SK-N-MC (cell line): Measurements from ENCODE around the gene PSMG1.

ENCODE experiments used
- DNase-seq: peaks from one replicate; pipeline ENCODE4 v3.0.0-alpha.2; 2011; ENCODE audit warnings: low read depth, low spot score
- H3K27ac ChIP-seq: fragments of 200-600 bp; sonication (generic); 2 replicates; pipeline ENCODE4 v1.5.1; 2016; ENCODE audit warnings: mixed run types
- H3K36me3 ChIP-seq: fragments of 200-600 bp; sonication (generic); 2 replicates; pipeline ENCODE4 v1.6.1; 2017; ENCODE audit warnings: antibody characterized with exemption, low read length, mixed read lengths; ENCODE audit not compliant: insufficient read depth
- H3K4me3 ChIP-seq: fragments of 200-600 bp; sonication (generic); 2 replicates; pipeline ENCODE4 v1.5.1; 2016
- H3K9ac ChIP-seq: fragments of 200-600 bp; sonication (generic); 2 replicates; pipeline ENCODE4 v1.8.0; 2017; ENCODE audit warnings: mixed run types, mixed read lengths; ENCODE audit not compliant: insufficient read length
- H3K9me3 ChIP-seq: fragments of 200-600 bp; sonication (generic); 2 replicates; pipeline ENCODE4 v1.6.1; 2017; ENCODE audit warnings: low read depth, mild to moderate bottlenecking, antibody characterized with exemption, low read length, moderate library complexity, mixed read lengths
- EZH2 ChIP-seq: fragments of 200-600 bp; sonication (generic); IDR thresholded peaks from one replicate; pipeline ENCODE4 v1.6.1; 2017; ENCODE audit warnings: antibody characterized with exemption
- FOXP2 ChIP-seq: optimal IDR thresholded peaks from 2 replicates; pipeline ENCODE3; 2011; ENCODE audit warnings: mild to moderate bottlenecking, moderate library complexity; ENCODE audit not compliant: insufficient read depth; ENCODE audit errors: extremely low read length, control extremely low read depth
- POLR2AphosphoS5 ChIP-seq: IDR thresholded peaks from 2 replicates; pipeline ENCODE4 v1.6.1; 2012; ENCODE audit warnings: mild to moderate bottlenecking, low read depth, low read length, borderline replicate concordance

PSMG1 gene

DNA sequence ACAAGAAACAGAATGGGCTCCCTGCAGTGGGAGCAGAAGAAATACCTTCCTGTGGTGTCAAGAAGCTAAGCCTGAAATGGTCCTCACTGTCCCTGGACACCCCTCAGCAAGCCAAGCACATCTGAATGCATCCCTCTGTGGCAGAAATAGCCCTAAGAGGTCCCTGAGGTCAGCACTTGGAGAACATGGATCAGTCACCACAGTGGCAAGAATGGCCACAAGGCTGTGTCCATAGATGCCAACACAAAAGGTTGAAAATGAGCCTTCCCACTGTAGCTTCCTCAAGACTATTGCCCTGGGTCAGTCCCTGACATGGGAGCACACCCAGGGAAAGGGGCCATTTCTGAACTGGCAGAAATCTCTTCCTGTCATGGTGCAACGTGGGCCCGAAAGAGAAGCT, 27.7 kb downstream of the PSMG1 start:
- H3K27ac ChIP-seq: no peak overlapping the region
- no peaks in the 10 kb centered on the region for H3K36me3 ChIP-seq
- H3K4me3 ChIP-seq: no peak overlapping the region
- DNase-seq: no peak
- no peak for TF ChIP-seq EZH2
- TF ChIP-seq POLR2AphosphoS5: no peak
- no peak for TF ChIP-seq FOXP2
- no peak overlapping the region for H3K9ac ChIP-seq
- no peaks in the 10 kb centered on the region for H3K9me3 ChIP-seq

DNA sequence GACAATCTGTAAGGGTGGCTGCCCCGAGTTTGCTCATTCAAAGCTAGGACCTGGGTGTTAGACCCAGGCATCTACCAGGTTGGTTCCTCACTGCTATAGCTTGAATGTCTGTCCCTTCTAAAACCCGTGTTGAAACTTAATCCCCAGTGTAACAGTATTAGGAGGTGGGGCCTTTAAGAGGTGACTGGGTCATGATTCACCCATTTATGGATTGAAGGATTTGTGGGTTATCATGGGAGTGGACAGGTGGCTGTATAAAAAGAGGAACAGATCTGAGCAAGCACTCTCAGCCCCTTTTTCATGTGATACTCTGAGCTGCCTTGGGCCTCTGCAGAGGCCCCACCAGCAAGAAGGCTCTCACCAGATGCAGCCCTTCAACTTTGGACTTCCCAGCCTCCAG, 29.4 kb downstream of the PSMG1 start:
- Histone ChIP-seq H3K27ac (no peak overlapping the region), H3K4me3 (no peak overlapping the region), H3K36me3 (no peaks in the 10 kb centered on the region), H3K9ac (no peak overlapping the region), H3K9me3 (no peaks in the 10 kb centered on the region)
- TF ChIP-seq EZH2: no peak
- no peak for TF ChIP-seq POLR2AphosphoS5
- no peak for TF ChIP-seq FOXP2
- DNase-seq: no peak

DNA sequence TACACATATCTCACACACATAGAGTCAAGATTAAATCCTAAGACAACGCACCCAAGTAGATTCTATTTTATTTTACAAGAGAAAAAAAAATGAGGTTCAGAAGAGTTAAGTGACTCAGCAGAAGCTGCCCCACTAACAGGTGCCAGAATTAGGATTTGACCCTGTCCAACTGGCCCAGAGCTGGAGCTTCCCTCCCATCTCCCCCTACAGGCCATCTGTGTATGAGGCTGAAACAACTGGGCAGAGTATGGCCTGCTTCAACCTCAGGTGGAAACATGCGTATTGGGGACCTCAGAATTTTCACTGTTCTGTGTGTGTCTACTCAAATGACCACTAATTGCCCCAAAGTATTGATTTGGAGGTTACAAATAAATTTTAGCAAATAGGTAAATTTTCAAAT, 29.9 kb downstream of the PSMG1 start:
- Histone ChIP-seq H3K9me3 (no peaks in the 10 kb centered on the region), H3K27ac (no peak overlapping the region), H3K4me3 (no peak overlapping the region), H3K9ac (no peak overlapping the region), H3K36me3 (no peaks in the 10 kb centered on the region)
- TF ChIP-seq FOXP2 (no peak), EZH2 (no peak), POLR2AphosphoS5 (no peak)
- DNase-seq: no peak

DNA sequence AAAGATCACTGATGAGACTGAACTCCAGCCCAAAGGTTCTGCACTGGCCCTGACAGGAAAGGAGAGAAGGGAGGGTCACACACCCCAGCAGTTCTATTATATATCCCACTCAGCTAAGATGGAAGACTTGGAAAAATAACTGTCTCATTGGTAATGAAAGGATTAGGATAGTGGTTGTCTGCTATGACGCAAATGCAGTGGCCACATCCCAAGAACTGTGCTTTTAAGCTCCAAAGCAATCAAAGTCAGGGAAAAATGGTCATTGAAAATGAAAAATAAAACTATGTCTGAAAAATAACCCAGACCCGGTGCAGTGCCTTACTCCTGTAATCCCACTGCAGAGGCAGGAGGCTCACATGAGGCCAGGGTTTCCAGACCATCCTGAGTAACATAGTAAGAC, 31.0 kb downstream of the PSMG1 start:
- Histone ChIP-seq H3K9me3 (no peaks in the 10 kb centered on the region), H3K4me3 (no peak overlapping the region), H3K27ac (no peak overlapping the region), H3K36me3 (no peaks in the 10 kb centered on the region), H3K9ac (no peak overlapping the region)
- TF ChIP-seq POLR2AphosphoS5 (no peak), EZH2 (no peak), FOXP2 (no peak)
- DNase-seq: no peak

DNA sequence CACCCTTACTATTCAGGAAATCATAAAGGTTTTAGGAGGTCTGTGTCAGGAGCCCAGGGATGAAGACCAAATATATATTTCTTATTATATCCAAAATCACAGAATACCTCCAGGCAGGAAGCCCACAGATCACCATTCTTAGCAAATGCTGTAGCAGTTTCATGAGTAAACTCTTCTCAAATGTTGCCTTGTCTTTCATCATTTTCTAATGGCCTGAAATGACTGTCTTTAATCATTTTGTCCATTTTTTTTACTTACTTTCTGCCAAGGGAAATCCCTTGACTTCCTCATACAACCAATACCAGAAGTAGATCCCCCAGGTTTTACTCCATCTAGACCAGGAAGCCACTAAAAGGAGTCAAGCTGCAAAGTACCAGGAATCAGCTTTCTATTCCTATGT, 32.4 kb downstream of the PSMG1 start:
- Histone ChIP-seq H3K9me3 (no peaks in the 10 kb centered on the region), H3K9ac (no peak overlapping the region), H3K27ac (no peak overlapping the region), H3K36me3 (no peaks in the 10 kb centered on the region), H3K4me3 (no peak overlapping the region)
- TF ChIP-seq FOXP2: no peak
- TF ChIP-seq EZH2: no peak
- TF ChIP-seq POLR2AphosphoS5: no peak
- DNase-seq: no peak

DNA sequence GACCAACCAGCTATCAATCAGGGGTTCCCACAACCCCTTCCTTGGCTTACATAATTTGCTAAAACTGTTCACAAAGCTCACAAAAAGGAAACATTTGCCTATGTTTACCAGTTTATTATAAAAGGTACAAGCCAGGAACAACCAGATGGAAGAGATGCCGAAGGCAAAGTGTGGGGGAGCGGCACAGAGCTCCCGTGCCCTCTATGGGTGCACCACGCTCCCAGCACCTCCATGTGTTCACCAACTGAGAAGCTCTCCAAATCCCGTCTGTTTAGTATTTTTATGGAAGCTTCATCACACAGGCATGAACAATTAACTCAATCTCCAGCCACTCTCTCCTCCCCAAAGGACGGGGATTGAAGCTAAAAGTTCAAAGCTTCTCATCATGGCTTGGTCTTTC, 32.9 kb downstream of the PSMG1 start:
- Histone ChIP-seq H3K9me3 (no peaks in the 10 kb centered on the region), H3K9ac (no peak overlapping the region), H3K36me3 (no peaks in the 10 kb centered on the region), H3K4me3 (no peak overlapping the region), H3K27ac (no peak overlapping the region)
- no peak for DNase-seq
- no peak for TF ChIP-seq EZH2
- no peak for TF ChIP-seq FOXP2
- TF ChIP-seq POLR2AphosphoS5: no peak

DNA sequence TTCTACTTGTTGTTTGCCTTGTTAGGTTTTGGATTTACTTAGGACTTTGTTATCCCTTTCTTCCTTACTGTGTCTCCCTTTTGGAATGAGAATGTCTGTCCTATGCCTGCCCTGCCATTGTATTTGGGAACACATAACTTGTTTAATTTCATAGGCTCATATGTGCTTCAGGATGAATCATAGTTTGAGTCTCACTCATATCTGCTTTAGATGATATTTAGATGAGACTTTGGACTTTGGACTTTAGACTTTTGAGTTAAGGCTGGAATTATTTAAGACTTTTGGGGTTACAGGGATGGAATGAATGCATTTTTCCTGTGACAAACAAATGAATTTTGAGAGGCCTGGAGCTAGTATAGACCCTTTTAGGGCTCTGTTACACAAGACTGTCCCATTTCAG, 33.4 kb downstream of the PSMG1 start:
- H3K27ac ChIP-seq: no peak overlapping the region
- no peaks in the 10 kb centered on the region for H3K36me3 ChIP-seq
- H3K4me3 ChIP-seq: no peak overlapping the region
- no peak for TF ChIP-seq EZH2
- DNase-seq: peak; percentile 35
- H3K9ac ChIP-seq: no peak overlapping the region
- no peaks in the 10 kb centered on the region for H3K9me3 ChIP-seq

DNA sequence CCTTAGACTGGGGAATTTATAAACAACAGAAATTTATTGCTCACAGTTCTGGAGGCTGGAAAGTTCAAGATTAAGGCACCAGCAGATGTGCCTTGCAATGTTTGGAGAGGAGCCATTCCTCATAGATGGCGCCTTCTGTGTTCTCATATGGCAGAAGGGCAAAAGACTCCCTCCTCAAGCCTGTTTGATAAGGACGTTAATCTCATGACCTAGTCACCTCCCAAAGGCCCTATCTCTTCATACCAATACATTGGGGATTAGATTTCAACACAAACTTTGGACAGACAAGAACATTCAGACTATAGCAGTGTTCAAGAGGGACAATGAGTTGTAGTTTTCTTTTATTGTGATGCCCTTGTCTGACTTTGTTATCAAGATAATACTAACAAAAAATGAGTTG, 34.3 kb downstream of the PSMG1 start:
- Histone ChIP-seq H3K9me3 (no peaks in the 10 kb centered on the region), H3K36me3 (no peaks in the 10 kb centered on the region), H3K9ac (no peak overlapping the region), H3K4me3 (no peak overlapping the region), H3K27ac (no peak overlapping the region)
- no peak for DNase-seq
- TF ChIP-seq FOXP2 (no peak), EZH2 (no peak), POLR2AphosphoS5 (no peak)

DNA sequence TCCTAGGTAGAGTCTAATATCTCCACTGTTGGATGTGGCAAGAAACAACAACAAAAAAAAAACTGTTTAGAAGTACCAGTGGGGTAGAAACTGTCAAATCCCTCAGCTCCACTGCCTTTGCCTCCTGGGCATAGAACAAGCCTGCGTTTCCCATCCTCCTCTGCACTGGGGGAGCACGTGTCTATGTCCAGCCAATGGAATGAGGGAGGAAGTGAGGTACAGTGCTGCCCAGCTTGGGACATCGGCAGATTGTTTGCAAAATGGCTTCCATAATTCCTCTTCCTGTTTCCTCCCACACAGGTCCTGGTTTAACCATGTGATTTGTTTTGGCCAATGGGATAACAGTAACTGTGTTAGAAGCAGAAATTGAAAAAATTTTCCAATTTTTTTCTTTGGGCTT, 39.1 kb downstream of the PSMG1 start:
- DNase-seq: no peak
- TF ChIP-seq EZH2 (no peak), FOXP2 (no peak), POLR2AphosphoS5 (no peak)

More for the DNA sequence above, 39.1 kb downstream of the PSMG1 start:
- no peak overlapping the region for H3K27ac ChIP-seq
- no peak overlapping the region for H3K9ac ChIP-seq
- H3K36me3 ChIP-seq: no peaks in the 10 kb centered on the region
- H3K9me3 ChIP-seq: no peaks in the 10 kb centered on the region
- no peak overlapping the region for H3K4me3 ChIP-seq
